ENCODE results near the gene KCNIP3. TPM values are rescaled to one million over a fixed set of nuclear protein-coding genes. Genes with fewer than 3 reads are reported as not detected.
A peak's percentile ranks its signal among the peaks of the same experiment; 100 is the strongest.
"Not testable (repeated sequence)": the region's sequence is repeated elsewhere in the genome, so short reads cannot be mapped to it uniquely, and the experiment has no call there.

KCNIP3 gene
- total RNA-seq, 1 donor from 2014 or later = not detected

GRCh38 chr2:95269036-95269680, 28.0 kb upstream of the KCNIP3 start:
- H3K4me1 Mint-ChIP-seq = no peaks in the 10 kb centered on the region
- intact Hi-C loops (cut with micrococcal nuclease) = no loop called here
- ChIA-PET POLR2A (no interaction called here), CTCF (no interaction called here)
- H3K27ac Mint-ChIP-seq = no peak overlapping the region
- TF ChIP-seq CTCF (IDR thresholded peaks at IDR 0.05) = no peak
- no peaks in the 10 kb centered on the region for H3K36me3 Mint-ChIP-seq (ENCODE audit: low read depth)
- no peaks in the 10 kb centered on the region for H3K27me3 Mint-ChIP-seq
- DNase-seq (peak; percentile 1), ATAC-seq (ENCODE audit: low read depth) (no peak)
- no peak overlapping the region for H3K4me3 Mint-ChIP-seq
- H3K9me3 Mint-ChIP-seq = no peaks in the 10 kb centered on the region

- H3K4me3 Mint-ChIP-seq; ATAC-seq (ENCODE audit: low read depth); POLR2A ChIA-PET; H3K27ac Mint-ChIP-seq; intact Hi-C loops (cut with micrococcal nuclease); H3K36me3 Mint-ChIP-seq (ENCODE audit: low read depth); H3K4me1 Mint-ChIP-seq; CTCF ChIA-PET; H3K9me3 Mint-ChIP-seq; H3K27me3 Mint-ChIP-seq; DNase-seq: not testable (repeated sequence)
These were observed 27.4 kb upstream of the KCNIP3 start for GRCh38 chr2:95269745-95270144.

GRCh38 chr2:95270541-95271081, 26.5 kb upstream of the KCNIP3 start:
- Mint-ChIP-seq H3K4me3 (no peak overlapping the region), H3K9me3 (no peaks in the 10 kb centered on the region), H3K4me1 (no peaks in the 10 kb centered on the region), H3K27me3 (no peaks in the 10 kb centered on the region), H3K36me3 (ENCODE audit: low read depth) (no peaks in the 10 kb centered on the region), H3K27ac (no peak overlapping the region)
- intact Hi-C loops (cut with micrococcal nuclease) = no loop called here
- peak; percentile 7 for DNase-seq
- CTCF ChIA-PET = no interaction called here
- POLR2A ChIA-PET = no interaction called here
- no peak for TF ChIP-seq CTCF (IDR thresholded peaks at IDR 0.05)
- no peak for ATAC-seq (ENCODE audit: low read depth)

- ChIA-PET CTCF (no interaction called here), POLR2A (no interaction called here)
- no peaks in the 10 kb centered on the region for H3K27me3 Mint-ChIP-seq
- intact Hi-C loops (cut with micrococcal nuclease) = no loop called here
- DNase-seq (peak; percentile 1), ATAC-seq (ENCODE audit: low read depth) (no peak)
- no peaks in the 10 kb centered on the region for H3K36me3 Mint-ChIP-seq (ENCODE audit: low read depth)
- H3K9me3 Mint-ChIP-seq = no peaks in the 10 kb centered on the region
- H3K4me3 Mint-ChIP-seq = no peak overlapping the region
- TF ChIP-seq CTCF (IDR thresholded peaks at IDR 0.05) = no peak
- no peak overlapping the region for H3K27ac Mint-ChIP-seq
- H3K4me1 Mint-ChIP-seq = no peaks in the 10 kb centered on the region
These were observed 25.7 kb upstream of the KCNIP3 start for GRCh38 chr2:95271381-95271971.

GRCh38 chr2:95272299-95272751, 24.8 kb upstream of the KCNIP3 start:
- intact Hi-C loops (cut with micrococcal nuclease) = no loop called here
- ATAC-seq (ENCODE audit: low read depth) (no peak), DNase-seq (no peak)
- no peaks in the 10 kb centered on the region for H3K27me3 Mint-ChIP-seq
- POLR2A ChIA-PET = no interaction called here
- no peaks in the 10 kb centered on the region for H3K9me3 Mint-ChIP-seq
- no peak overlapping the region for H3K27ac Mint-ChIP-seq
- no peak overlapping the region for H3K4me3 Mint-ChIP-seq
- CTCF ChIA-PET = no interaction called here
- no peaks in the 10 kb centered on the region for H3K4me1 Mint-ChIP-seq
- H3K36me3 Mint-ChIP-seq (ENCODE audit: low read depth) = no peaks in the 10 kb centered on the region
- no peak for TF ChIP-seq CTCF (IDR thresholded peaks at IDR 0.05)
